GM19438 (cell line): ENCODE measurements around the gene CACHD1.

ENCODE experiments used
- ATAC-seq: cut with Tn5 transposase; IDR thresholded peaks from one replicate; pipeline ENCODE4 v1.9.1; 2021; ENCODE audit warnings: low read depth; ENCODE audit not compliant: unreplicated experiment

Gene CACHD1

GRCh38 chr1:64545118-64545843, 75.4 kb downstream of the CACHD1 start:
- ATAC-seq: no peak

GRCh38 chr1:64546013-64546412, 76.1 kb downstream of the CACHD1 start:
- no peak for ATAC-seq

GRCh38 chr1:64549464-64550239, 79.7 kb downstream of the CACHD1 start:
- ATAC-seq: no peak

DNA sequence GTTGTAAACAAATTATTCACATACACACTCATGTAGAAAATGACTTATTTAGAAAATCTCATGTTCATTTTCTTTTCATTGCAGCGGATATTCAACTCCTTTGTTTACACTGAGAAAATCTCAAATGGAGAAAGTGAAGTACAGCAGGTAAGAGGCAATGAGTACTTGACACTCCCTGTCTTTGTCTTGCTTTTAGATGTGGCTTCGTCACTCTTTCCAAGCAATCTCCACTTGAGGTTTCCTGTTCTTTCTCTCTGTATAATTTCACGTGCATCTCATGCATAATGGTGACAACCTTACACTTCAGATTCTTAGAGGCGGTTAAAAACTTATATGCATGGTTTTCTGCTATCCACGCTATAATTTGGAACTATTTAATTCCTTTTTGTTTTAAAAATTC, 80.6 kb downstream of the CACHD1 start:
- ATAC-seq: no peak

- ATAC-seq: no peak
Observed at GRCh38 chr1:64550946-64551605, 81.1 kb downstream of the CACHD1 start.

DNA sequence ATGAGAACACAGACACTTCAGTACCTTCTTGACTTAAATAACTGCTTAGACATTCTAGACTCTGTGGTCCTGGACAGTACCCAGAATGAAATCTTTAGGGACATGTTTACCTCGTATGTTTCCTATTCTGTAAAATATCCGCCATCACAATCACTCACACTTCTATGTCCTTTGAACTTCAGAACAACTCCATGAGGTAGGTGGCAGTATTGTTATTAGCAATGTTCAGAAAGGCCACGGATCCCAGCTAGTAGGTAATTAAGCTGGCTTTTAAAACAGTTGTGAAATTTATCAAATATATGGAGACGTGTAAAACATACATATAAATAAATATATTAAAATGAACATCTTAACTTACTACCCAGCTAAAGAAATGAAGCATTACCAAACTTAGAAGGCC, 83.4 kb downstream of the CACHD1 start:
- ATAC-seq: no peak

GRCh38 chr1:64555947-64556346, 86.0 kb downstream of the CACHD1 start:
- no peak for ATAC-seq

GRCh38 chr1:64561993-64562392, 92.1 kb downstream of the CACHD1 start:
- ATAC-seq: no peak

DNA sequence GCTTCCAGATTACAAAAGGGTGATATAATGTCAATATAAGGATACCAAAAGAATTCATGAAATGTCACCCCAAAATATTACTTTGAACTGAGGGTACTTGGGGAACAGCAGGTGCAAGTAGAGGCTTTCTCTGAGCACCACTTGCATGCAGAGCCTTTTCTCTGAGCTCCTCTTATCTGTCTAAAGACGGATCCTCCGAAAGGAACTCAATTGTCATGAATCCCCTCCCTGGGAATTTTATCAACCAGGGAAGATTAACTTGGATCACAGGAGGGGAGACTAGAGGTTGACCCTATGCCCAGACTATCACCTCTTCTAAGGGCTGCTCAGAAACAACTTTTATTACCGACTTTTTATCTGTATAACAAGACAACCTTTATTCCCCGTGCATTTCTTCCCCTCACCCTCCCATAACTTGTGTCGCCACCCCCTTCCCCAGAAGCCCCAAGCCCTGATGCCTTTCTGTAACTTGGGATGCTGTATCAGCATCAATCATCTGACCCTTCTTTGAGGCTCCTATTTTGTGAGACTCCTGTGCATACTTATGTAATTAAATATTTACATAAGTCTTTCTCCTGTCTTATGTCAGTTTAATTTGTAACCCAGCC, 94.1 kb downstream of the CACHD1 start:
- no peak for ATAC-seq

- ATAC-seq: no peak
Observed at GRCh38 chr1:64564891-64565290, 95.0 kb downstream of the CACHD1 start.

DNA sequence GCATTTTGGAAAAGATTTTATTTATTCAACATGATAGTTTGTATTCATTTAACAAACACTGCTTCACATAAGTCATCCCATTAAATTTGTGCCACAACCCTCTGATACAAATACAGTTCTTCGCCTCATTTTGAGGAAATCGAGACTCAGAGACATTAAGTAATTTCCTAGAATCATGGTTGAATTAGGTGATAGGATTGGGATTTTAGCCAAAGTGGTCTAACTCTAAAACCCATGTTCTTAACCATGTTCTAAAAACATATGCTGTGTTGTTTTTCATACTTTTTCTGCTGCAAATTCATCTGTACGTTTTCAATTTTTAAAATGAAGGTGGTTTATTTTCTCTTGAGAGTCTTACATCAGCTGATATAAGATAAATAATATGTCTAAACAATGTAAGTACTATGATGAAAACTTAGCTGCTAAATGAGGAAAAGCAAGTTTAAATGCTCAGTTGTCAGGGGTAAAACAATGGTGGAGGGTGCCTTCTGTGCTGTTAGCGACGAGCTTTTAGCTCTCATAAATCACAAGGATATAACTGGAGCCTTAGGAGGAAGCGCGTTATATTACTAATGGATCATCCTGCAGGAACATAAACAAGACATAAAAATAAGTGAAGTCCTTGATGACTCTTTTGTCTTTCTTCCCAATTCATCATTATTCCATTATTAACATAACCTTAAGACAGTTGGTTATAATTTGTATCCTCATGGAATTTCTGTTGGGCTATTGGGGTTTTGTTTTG, 97.7 kb downstream of the CACHD1 start:
- ATAC-seq: no peak

DNA sequence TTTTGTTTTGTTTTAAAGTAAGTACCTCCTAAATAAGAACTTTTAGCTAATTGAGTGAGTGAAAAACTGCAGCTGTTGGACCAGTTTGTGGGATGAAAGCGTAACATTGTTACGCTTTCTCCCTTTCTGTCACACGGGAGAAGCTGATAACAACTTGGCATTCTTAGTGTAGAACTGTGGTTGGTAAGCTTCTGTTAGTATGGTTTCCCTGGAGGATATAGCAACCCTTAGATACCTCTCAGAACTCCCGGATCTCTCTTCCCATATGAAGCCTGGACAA, 98.2 kb downstream of the CACHD1 start:
- ATAC-seq: no peak

DNA sequence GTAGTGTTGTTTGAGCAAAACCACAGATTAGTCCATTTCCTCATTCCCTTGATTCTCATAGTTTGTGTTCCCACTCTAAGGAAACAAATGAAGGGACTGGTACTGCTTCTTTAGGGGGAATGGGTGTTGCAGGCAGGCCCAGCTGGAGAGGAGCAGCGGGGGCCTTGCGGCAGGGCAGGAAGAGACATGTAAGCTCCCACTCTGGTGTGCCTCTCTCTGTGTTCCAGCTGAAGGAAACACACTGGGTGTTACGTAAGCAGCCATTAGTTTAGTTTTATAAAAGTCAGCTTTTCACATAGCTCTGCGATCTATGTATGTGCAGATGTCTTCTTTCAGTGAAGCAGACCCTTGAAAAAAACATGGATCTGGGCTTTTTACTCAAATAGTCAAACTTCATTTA, 99.5 kb downstream of the CACHD1 start:
- ATAC-seq: no peak

GRCh38 chr1:64570267-64570855, 100.4 kb downstream of the CACHD1 start:
- ATAC-seq: no peak

DNA sequence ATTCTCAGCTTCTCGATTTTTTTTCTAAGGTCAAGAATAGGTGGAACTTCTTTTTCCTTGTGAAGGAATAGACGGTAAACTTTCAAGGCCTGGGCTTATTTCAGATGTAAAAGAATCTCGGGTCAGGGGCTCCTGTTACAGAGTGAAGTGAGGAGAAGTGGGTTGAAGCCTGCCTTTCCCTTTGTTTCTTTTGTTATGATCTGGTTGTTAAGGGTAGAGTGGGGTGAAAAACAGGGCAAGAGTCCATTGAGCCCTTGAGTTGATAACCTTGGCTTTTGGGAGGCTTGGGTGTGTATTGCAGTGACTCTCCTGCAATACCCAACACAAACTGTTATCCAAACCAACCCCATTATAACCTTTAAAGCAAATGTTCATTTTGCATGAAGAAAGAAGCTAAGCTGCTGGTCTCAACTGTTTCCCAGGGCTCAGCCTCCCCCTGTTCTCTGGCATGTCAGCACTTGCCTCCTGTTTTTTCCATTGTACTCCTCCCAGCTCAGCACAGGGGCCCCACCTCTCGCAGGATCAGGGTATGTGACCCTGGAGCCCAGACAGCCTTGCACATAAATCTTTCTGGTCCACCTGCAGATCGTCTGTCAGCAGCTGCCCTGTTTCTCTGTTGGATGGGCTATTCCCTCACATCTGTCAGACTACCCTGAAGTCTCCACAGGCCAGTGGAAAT, 102.4 kb downstream of the CACHD1 start:
- no peak for ATAC-seq

- ATAC-seq: no peak
Observed at GRCh38 chr1:64574301-64574700, 104.4 kb downstream of the CACHD1 start.

DNA sequence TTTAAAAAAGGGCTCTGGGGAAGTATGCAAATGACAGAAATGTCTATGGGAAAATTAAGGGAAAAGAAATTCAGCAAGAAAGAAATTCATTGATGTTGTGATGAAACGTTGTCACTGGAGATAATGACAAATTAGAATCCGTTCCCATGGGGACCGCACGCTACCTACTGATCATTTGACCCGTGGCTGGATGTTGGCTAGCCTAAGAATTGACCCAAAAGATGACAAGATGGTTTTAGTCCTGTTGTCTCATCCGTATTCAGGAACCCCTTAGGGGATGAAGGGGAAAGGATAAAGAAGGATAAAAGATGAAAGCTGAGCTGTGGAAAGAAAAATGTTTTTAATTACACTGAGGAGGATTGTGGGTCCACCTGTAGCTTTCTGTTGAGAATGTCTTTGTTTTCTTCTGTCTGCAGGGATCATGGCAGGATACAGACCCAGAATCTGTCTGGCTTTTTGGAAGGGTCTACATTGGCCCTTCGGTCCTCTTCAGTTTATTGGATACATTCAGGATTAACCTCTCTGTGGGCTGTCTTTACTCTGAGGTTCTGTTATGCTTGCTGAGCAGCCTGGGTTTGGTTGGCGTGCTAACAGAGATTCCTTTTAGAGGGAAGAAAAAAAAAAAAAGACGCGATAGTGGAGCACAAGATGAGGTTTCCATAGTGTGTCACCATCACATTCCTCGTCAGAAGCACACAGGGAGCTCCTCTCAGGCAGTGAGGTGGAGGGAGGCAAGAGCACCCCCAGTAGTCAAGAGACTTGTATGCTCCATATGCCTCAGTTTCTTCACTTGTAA, 106.2 kb downstream of the CACHD1 start:
- no peak for ATAC-seq

DNA sequence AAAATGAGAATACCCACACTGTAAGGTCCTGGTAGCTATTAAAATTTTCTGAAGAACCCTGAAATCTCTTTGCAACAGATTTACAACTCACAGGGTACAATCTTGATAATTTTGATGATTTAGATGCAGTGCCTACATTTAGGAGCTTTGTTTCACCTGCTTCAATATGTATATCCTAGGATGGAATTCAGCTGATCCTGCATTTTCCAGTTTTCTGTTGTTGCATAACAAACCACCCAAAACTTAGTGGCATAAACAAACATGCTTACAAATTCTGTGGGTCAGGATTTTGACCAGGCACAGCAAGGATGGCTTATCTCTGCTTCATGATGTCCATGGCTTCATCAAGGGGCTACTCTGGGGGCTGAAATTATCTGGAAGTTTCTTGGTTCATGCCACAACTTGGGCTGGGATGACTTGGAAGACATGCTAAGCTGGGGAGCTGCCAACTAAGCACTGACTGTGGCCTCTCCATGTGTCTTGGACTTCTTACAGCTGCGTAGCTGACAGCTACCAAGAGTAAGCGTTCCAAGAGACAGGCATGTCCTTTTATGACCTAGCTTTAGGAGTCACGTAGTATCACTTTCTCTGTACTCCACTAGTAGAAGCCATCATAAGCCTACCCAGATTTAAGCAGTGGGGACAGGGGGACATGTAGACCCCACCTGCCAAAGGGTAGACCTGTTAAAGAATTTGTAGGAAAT, 108.5 kb downstream of the CACHD1 start:
- ATAC-seq: no peak
